WTC11 (cell line): ENCODE results near the gene ZFHX3. TPM values are rescaled to one million over a fixed set of nuclear protein-coding genes. Genes with fewer than 3 reads are reported as not detected.

Experiments used
- ATAC-seq: fragments of 200-7000 bp; cut with Tn5 transposase; 2 replicates; pipeline ENCODE4 v1.10.0; 2021; ENCODE audit warnings: mild to moderate bottlenecking, moderate library complexity
- CTCF ChIA-PET: fragments of 300-600 bp; sonication (Branson Sonifier 250); formaldehyde crosslinking; loops from one replicate; lab custom pipeline; 2021; ENCODE audit warnings: antibody characterized with exemption; lab: Charles Lee
- POLR2A ChIA-PET: fragments of 350-600 bp; sonication (Branson Sonifier 250); formaldehyde crosslinking; loops from one replicate; lab custom pipeline; 2021; ENCODE audit warnings: antibody characterized with exemption; lab: Charles Lee
- DNase-seq: peaks from one replicate; pipeline ENCODE4 v3.0.0; 2021; ENCODE audit warnings: low spot score
- H3K27ac Mint-ChIP-seq: 2 replicates; pipeline ENCODE4 v1.8.0; 2021; ENCODE audit warnings: mixed read lengths
- H3K27me3 Mint-ChIP-seq: 2 replicates; pipeline ENCODE4 v1.8.0; 2021; ENCODE audit warnings: low read depth, mild to moderate bottlenecking, moderate library complexity, mixed read lengths
- H3K36me3 Mint-ChIP-seq: 2 replicates; pipeline ENCODE4 v1.8.0; 2021; ENCODE audit warnings: mixed read lengths
- H3K4me1 Mint-ChIP-seq: 2 replicates; pipeline ENCODE4 v1.8.0; 2022; ENCODE audit warnings: mixed read lengths
- H3K4me3 Mint-ChIP-seq: 2 replicates; pipeline ENCODE4 v1.8.0; 2021; ENCODE audit warnings: mild to moderate bottlenecking, moderate library complexity, mixed read lengths
- H3K9me3 Mint-ChIP-seq: 2 replicates; pipeline ENCODE4 v1.8.0; 2021; ENCODE audit warnings: mixed read lengths
- CREB1 ChIP-seq: sonication (generic); formaldehyde crosslinking; IDR thresholded peaks from 2 replicates; pipeline ENCODE4 v1.8.0; 2023; ENCODE audit warnings: mild to moderate bottlenecking, missing genetic modification reagents
- EMX1 ChIP-seq: fragments of 250-450 bp; sonication (Bioruptor Pico); IDR thresholded peaks from 2 replicates; pipeline ENCODE4 v1.8.0; 2021; ENCODE audit warnings: mild to moderate bottlenecking
- ESRRA ChIP-seq: sonication (generic); formaldehyde crosslinking; IDR thresholded peaks from 2 replicates; pipeline ENCODE4 v1.8.1; 2022; ENCODE audit warnings: mild to moderate bottlenecking, missing genetic modification reagents, borderline replicate concordance
- GRHL2 ChIP-seq: fragments of 250-450 bp; sonication (Bioruptor Pico); IDR thresholded peaks from 2 replicates; pipeline ENCODE4 v1.8.0; 2022; ENCODE audit warnings: mild to moderate bottlenecking, moderate library complexity; ENCODE audit not compliant: insufficient replicate concordance, severe bottlenecking
- OVOL2 ChIP-seq: fragments of 250-450 bp; sonication (Bioruptor Pico); IDR thresholded peaks from 2 replicates; pipeline ENCODE4 v1.9.0; 2021; ENCODE audit warnings: mild to moderate bottlenecking, borderline replicate concordance
- PRRX2 ChIP-seq: fragments of 250-450 bp; sonication (Bioruptor Pico); IDR thresholded peaks from 2 replicates; pipeline ENCODE4 v1.8.0; 2021; ENCODE audit warnings: mild to moderate bottlenecking
- ZNF263 ChIP-seq: sonication (generic); formaldehyde crosslinking; IDR thresholded peaks from 2 replicates; pipeline ENCODE4 v1.8.1; 2022; ENCODE audit warnings: low read depth, mild to moderate bottlenecking, moderate library complexity, missing genetic modification reagents
- ZNF396 ChIP-seq: fragments of 250-450 bp; sonication (Bioruptor Pico); IDR thresholded peaks from 2 replicates; pipeline ENCODE4 v1.8.0; 2021; ENCODE audit warnings: mild to moderate bottlenecking, moderate library complexity, borderline replicate concordance
- ZNF423 ChIP-seq: fragments of 250-450 bp; sonication (Bioruptor Pico); IDR thresholded peaks from 2 replicates; pipeline ENCODE4 v2.1.2; 2022; ENCODE audit warnings: mild to moderate bottlenecking, moderate library complexity
- total RNA-seq: library from RNA; stranded (reverse); gene quantifications from 3 replicates; pipeline ENCODE4 v1.2.3, GENCODE V29; 2021
- TF ChIP-seq, protein P1 (sequence below): sonication (generic); formaldehyde crosslinking; IDR thresholded peaks from 2 replicates; pipeline ENCODE4 v1.8.0; 2022; ENCODE audit warnings: mild to moderate bottlenecking, missing genetic modification reagents
- TF ChIP-seq, protein P2 (sequence below): sonication (generic); formaldehyde crosslinking; conservative IDR thresholded peaks from 2 replicates; pipeline ENCODE4 v1.8.1; 2023; ENCODE audit warnings: mild to moderate bottlenecking, low read depth, missing genetic modification reagents, moderate library complexity
- TF ChIP-seq, protein P3 (sequence below): sonication (generic); formaldehyde crosslinking; IDR thresholded peaks from 2 replicates; pipeline ENCODE4 v1.8.1; 2022; ENCODE audit warnings: missing genetic modification reagents, borderline replicate concordance
- TF ChIP-seq, protein P4 (sequence below): sonication (generic); formaldehyde crosslinking; IDR thresholded peaks from 2 replicates; pipeline ENCODE4 v1.8.0; 2022; ENCODE audit warnings: mild to moderate bottlenecking, missing genetic modification reagents
- TF ChIP-seq, protein P5 (sequence below): sonication (generic); formaldehyde crosslinking; IDR thresholded peaks from 2 replicates; pipeline ENCODE4 v1.8.1; 2022; ENCODE audit warnings: low read depth, missing genetic modification reagents, borderline replicate concordance
- TF ChIP-seq, protein P6 (sequence below): sonication (generic); formaldehyde crosslinking; IDR thresholded peaks from 2 replicates; pipeline ENCODE4 v1.8.1; 2023; ENCODE audit warnings: mild to moderate bottlenecking, missing genetic modification reagents
- TF ChIP-seq, protein P7 (sequence below): fragments of 250-450 bp; sonication (Bioruptor Pico); conservative IDR thresholded peaks from 2 replicates; pipeline ENCODE4 v1.9.0; 2021; ENCODE audit warnings: mild to moderate bottlenecking

ZFHX3 gene
- total RNA-seq, 1 experiment from 2014 or later: 5.7 TPM

DNA sequence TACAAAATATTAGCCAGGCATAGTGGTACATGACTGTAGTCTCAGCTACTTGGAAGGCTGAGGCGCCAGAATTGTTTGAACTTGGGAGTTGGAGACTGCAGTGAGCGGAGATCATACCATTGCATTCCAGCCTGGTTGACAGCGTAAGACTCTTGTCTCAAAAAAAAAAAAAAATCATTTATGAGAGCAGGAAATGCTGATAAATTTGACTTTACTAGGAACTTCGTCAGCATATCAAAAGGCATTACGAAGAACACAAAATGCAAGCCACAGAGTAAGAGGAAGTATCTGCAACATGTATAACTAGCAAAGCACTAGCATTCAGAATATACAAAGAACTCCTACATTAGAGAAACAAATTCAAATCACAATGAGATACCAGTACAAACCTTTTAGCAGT is 279.3 kb downstream of the ZFHX3 start:
- no peak for DNase-seq
- no peaks in the 10 kb centered on the region for H3K27me3 Mint-ChIP-seq
- POLR2A ChIA-PET: no interaction called here
- TF ChIP-seq OVOL2 (CRISPR knock-in tag) (no peak), ZNF263 (CRISPR knock-in tag) (no peak), PRRX2 (CRISPR knock-in tag) (no peak), EMX1 (CRISPR knock-in tag) (no peak), ZNF423 (no peak), ZNF396 (CRISPR knock-in tag) (no peak), ESRRA (CRISPR knock-in tag) (no peak), CREB1 (no peak), GRHL2 (CRISPR knock-in tag) (no peak)
- TF ChIP-seq, protein P1, sequence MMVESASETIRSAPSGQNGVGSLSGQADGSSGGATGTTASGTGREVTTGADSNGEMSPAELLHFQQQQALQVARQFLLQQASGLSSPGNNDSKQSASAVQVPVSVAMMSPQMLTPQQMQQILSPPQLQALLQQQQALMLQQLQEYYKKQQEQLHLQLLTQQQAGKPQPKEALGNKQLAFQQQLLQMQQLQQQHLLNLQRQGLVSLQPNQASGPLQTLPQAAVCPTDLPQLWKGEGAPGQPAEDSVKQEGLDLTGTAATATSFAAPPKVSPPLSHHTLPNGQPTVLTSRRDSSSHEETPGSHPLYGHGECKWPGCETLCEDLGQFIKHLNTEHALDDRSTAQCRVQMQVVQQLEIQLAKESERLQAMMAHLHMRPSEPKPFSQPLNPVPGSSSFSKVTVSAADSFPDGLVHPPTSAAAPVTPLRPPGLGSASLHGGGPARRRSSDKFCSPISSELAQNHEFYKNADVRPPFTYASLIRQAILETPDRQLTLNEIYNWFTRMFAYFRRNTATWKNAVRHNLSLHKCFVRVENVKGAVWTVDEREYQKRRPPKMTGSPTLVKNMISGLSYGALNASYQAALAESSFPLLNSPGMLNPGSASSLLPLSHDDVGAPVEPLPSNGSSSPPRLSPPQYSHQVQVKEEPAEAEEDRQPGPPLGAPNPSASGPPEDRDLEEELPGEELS (CRISPR knock-in tag): no peak
- TF ChIP-seq, protein P2, sequence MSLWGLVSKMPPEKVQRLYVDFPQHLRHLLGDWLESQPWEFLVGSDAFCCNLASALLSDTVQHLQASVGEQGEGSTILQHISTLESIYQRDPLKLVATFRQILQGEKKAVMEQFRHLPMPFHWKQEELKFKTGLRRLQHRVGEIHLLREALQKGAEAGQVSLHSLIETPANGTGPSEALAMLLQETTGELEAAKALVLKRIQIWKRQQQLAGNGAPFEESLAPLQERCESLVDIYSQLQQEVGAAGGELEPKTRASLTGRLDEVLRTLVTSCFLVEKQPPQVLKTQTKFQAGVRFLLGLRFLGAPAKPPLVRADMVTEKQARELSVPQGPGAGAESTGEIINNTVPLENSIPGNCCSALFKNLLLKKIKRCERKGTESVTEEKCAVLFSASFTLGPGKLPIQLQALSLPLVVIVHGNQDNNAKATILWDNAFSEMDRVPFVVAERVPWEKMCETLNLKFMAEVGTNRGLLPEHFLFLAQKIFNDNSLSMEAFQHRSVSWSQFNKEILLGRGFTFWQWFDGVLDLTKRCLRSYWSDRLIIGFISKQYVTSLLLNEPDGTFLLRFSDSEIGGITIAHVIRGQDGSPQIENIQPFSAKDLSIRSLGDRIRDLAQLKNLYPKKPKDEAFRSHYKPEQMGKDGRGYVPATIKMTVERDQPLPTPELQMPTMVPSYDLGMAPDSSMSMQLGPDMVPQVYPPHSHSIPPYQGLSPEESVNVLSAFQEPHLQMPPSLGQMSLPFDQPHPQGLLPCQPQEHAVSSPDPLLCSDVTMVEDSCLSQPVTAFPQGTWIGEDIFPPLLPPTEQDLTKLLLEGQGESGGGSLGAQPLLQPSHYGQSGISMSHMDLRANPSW: no peak
- TF ChIP-seq, protein P3, sequence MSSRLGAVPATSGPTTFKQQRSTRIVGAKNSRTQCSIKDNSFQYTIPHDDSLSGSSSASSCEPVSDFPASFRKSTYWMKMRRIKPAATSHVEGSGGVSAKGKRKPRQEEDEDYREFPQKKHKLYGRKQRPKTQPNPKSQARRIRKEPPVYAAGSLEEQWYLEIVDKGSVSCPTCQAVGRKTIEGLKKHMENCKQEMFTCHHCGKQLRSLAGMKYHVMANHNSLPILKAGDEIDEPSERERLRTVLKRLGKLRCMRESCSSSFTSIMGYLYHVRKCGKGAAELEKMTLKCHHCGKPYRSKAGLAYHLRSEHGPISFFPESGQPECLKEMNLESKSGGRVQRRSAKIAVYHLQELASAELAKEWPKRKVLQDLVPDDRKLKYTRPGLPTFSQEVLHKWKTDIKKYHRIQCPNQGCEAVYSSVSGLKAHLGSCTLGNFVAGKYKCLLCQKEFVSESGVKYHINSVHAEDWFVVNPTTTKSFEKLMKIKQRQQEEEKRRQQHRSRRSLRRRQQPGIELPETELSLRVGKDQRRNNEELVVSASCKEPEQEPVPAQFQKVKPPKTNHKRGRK (CRISPR knock-in tag): no peak
- TF ChIP-seq, protein P4, sequence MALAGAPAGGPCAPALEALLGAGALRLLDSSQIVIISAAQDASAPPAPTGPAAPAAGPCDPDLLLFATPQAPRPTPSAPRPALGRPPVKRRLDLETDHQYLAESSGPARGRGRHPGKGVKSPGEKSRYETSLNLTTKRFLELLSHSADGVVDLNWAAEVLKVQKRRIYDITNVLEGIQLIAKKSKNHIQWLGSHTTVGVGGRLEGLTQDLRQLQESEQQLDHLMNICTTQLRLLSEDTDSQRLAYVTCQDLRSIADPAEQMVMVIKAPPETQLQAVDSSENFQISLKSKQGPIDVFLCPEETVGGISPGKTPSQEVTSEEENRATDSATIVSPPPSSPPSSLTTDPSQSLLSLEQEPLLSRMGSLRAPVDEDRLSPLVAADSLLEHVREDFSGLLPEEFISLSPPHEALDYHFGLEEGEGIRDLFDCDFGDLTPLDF (CRISPR knock-in tag): no peak
- TF ChIP-seq, protein P5, sequence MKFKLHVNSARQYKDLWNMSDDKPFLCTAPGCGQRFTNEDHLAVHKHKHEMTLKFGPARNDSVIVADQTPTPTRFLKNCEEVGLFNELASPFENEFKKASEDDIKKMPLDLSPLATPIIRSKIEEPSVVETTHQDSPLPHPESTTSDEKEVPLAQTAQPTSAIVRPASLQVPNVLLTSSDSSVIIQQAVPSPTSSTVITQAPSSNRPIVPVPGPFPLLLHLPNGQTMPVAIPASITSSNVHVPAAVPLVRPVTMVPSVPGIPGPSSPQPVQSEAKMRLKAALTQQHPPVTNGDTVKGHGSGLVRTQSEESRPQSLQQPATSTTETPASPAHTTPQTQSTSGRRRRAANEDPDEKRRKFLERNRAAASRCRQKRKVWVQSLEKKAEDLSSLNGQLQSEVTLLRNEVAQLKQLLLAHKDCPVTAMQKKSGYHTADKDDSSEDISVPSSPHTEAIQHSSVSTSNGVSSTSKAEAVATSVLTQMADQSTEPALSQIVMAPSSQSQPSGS: no peak
- TF ChIP-seq, protein P6, sequence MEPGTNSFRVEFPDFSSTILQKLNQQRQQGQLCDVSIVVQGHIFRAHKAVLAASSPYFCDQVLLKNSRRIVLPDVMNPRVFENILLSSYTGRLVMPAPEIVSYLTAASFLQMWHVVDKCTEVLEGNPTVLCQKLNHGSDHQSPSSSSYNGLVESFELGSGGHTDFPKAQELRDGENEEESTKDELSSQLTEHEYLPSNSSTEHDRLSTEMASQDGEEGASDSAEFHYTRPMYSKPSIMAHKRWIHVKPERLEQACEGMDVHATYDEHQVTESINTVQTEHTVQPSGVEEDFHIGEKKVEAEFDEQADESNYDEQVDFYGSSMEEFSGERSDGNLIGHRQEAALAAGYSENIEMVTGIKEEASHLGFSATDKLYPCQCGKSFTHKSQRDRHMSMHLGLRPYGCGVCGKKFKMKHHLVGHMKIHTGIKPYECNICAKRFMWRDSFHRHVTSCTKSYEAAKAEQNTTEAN: no peak
- TF ChIP-seq, protein P7, sequence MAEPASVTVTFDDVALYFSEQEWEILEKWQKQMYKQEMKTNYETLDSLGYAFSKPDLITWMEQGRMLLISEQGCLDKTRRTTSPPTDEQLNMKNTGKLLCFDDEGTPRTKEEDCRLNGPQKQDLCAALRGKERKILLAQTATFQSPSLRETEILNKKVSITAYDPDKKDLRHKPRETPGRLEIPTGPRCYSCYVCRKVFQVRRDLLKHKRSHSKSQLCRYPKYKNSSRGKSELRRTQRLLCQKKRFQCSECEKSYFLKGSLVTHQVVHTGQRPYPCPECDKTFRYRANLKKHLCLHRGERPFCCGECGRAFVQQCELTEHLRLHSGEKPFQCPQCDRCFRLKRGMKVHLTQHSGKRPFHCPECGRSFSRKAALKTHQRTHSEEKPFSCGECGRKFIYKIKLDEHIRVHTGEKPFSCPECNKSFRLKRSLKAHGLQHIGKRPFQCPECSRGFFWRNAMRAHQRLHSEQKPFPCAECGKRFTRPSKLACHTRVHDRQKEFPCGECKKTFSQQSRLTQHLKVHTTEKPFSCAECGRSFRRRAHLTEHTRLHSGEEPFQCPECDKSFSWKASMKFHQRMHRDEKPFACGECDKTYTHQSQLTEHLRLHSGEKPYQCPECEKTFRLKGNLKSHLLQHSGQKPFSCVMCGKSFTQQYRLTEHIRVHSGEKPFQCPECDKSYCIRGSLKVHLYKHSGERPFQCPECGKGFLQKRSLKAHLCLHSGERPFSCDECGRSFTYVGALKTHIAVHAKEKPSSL (CRISPR knock-in tag): no peak
- TF ChIP-seq, all 79 proteins: peak for 0
- Mint-ChIP-seq H3K4me1 (peaks cover 29% of the 10 kb centered on the region), H3K27ac (no peak overlapping the region), H3K36me3 (peaks cover 15% of the 10 kb centered on the region), H3K4me3 (no peak overlapping the region), H3K9me3 (peaks cover 20% of the 10 kb centered on the region)
- CTCF ChIA-PET: interaction anchor here (1.7 kb wide), 1 partner anchor 64 kb away, joined by 3 read pairs; no protein-coding TSS in a partner anchor
- ATAC-seq: no peak
